ENCODE data around the gene CNTN4.
"Not testable (repeated sequence)": the region's sequence is repeated elsewhere in the genome, so short reads cannot be mapped to it uniquely, and the experiment has no call there.

CNTN4 gene

GRCh38 chr3:2861920-2862319 lies 763.3 kb downstream of the CNTN4 start:
- DNase-seq (ENCODE audit: low read depth) = no peak

GRCh38 chr3:2862366-2862765 lies 763.7 kb downstream of the CNTN4 start:
- DNase-seq (ENCODE audit: low read depth) = no peak

- DNase-seq (ENCODE audit: low read depth) = no peak
These were observed 764.5 kb downstream of the CNTN4 start for GRCh38 chr3:2863127-2863526.

GRCh38 chr3:2869905-2870304 lies 771.2 kb downstream of the CNTN4 start:
- DNase-seq (ENCODE audit: low read depth) = no peak

GRCh38 chr3:2870724-2871333 lies 772.2 kb downstream of the CNTN4 start:
- DNase-seq (ENCODE audit: low read depth) = no peak

- no peak for DNase-seq (ENCODE audit: low read depth)
These were observed 774.2 kb downstream of the CNTN4 start for GRCh38 chr3:2872884-2873283.

- no peak for DNase-seq (ENCODE audit: low read depth)
These were observed 775.3 kb downstream of the CNTN4 start for GRCh38 chr3:2873986-2874385.

GRCh38 chr3:2875699-2876098 lies 777.0 kb downstream of the CNTN4 start:
- no peak for DNase-seq (ENCODE audit: low read depth)

- DNase-seq (ENCODE audit: low read depth) = no peak
These were observed 777.7 kb downstream of the CNTN4 start for GRCh38 chr3:2876362-2876761.

- no peak for DNase-seq (ENCODE audit: low read depth)
These were observed 780.4 kb downstream of the CNTN4 start for GRCh38 chr3:2879023-2879422.

GRCh38 chr3:2879587-2879986 lies 780.9 kb downstream of the CNTN4 start:
- DNase-seq (ENCODE audit: low read depth) = no peak

- no peak for DNase-seq (ENCODE audit: low read depth)
These were observed 781.6 kb downstream of the CNTN4 start for GRCh38 chr3:2880218-2880756.

- no peak for DNase-seq (ENCODE audit: low read depth)
These were observed 784.6 kb downstream of the CNTN4 start for GRCh38 chr3:2883283-2883682.

GRCh38 chr3:2888592-2888991 lies 789.9 kb downstream of the CNTN4 start:
- no peak for DNase-seq (ENCODE audit: low read depth)

GRCh38 chr3:2889736-2890135 lies 791.1 kb downstream of the CNTN4 start:
- DNase-seq (ENCODE audit: low read depth) = no peak

GRCh38 chr3:2896308-2896939 lies 797.8 kb downstream of the CNTN4 start:
- DNase-seq (ENCODE audit: low read depth) = no peak

GRCh38 chr3:2897821-2898220 lies 799.2 kb downstream of the CNTN4 start:
- DNase-seq (ENCODE audit: low read depth) = no peak

- DNase-seq (ENCODE audit: low read depth) = no peak
These were observed 800.1 kb downstream of the CNTN4 start for GRCh38 chr3:2898591-2899353.

GRCh38 chr3:2904054-2904453 lies 805.4 kb downstream of the CNTN4 start:
- no peak for DNase-seq (ENCODE audit: low read depth)

- DNase-seq (ENCODE audit: low read depth) = no peak
These were observed 810.2 kb downstream of the CNTN4 start for GRCh38 chr3:2908693-2909351.

- no peak for DNase-seq (ENCODE audit: low read depth)
These were observed 812.3 kb downstream of the CNTN4 start for GRCh38 chr3:2910997-2911396.

- no peak for DNase-seq (ENCODE audit: low read depth)
These were observed 817.2 kb downstream of the CNTN4 start for GRCh38 chr3:2915826-2916225.

GRCh38 chr3:2916640-2917039 lies 818.0 kb downstream of the CNTN4 start:
- not testable (repeated sequence) for DNase-seq (ENCODE audit: low read depth)
